MCF 10A (cell line): ENCODE measurements around the gene BRD2. TPM values are rescaled to one million over a fixed set of nuclear protein-coding genes. Genes with fewer than 3 reads are reported as not detected.

Experiments used
- BruUV-seq: library from RNA; stranded (reverse); fragments of 400-500 nt; replicated peaks from 2 replicates; lab custom pipeline; 2021; lab: Mats Ljungman, UMichigan
- CTCF ChIA-PET: fragments of 300-600 bp; sonication (Branson Sonifier 250); formaldehyde crosslinking; extraction: SDS; loops from one replicate; lab custom pipeline; 2021; ENCODE audit warnings: antibody characterized with exemption, inconsistent platforms; lab: Yijun Ruan, JAX
- POLR2A ChIA-PET: fragments of 300-600, 350-650 bp; sonication (Branson Sonifier 250); formaldehyde crosslinking; extraction: SDS; loops from one replicate; lab custom pipeline; 2020; ENCODE audit warnings: antibody characterized with exemption, inconsistent platforms; lab: Yijun Ruan, JAX
- DNase-seq: peaks from one replicate; pipeline ENCODE4 v3.0.0-alpha.2; 2018; ENCODE audit not compliant: unreplicated experiment
- H3K27ac Mint-ChIP-seq: one replicate; pipeline ENCODE4 v1.8.0; 2022; ENCODE audit warnings: mild to moderate bottlenecking, low read depth, mixed read lengths; ENCODE audit not compliant: unreplicated experiment
- H3K27me3 Mint-ChIP-seq: one replicate; pipeline ENCODE4 v1.8.0; 2022; ENCODE audit warnings: mixed read lengths; ENCODE audit not compliant: insufficient read depth, unreplicated experiment
- H3K36me3 Mint-ChIP-seq: one replicate; pipeline ENCODE4 v1.8.0; 2022; ENCODE audit warnings: mild to moderate bottlenecking, moderate library complexity, mixed read lengths; ENCODE audit not compliant: insufficient read depth, unreplicated experiment
- H3K4me1 Mint-ChIP-seq: one replicate; pipeline ENCODE4 v1.8.0; 2022; ENCODE audit warnings: mixed read lengths; ENCODE audit not compliant: insufficient read depth, unreplicated experiment
- H3K4me3 Mint-ChIP-seq: one replicate; pipeline ENCODE4 v1.8.0; 2022; ENCODE audit warnings: mild to moderate bottlenecking, moderate library complexity, mixed read lengths; ENCODE audit not compliant: unreplicated experiment
- H3K9me3 Mint-ChIP-seq: one replicate; pipeline ENCODE4 v1.8.0; 2022; ENCODE audit warnings: mixed read lengths; ENCODE audit not compliant: unreplicated experiment
- intact Hi-C: fragments of 100-400 bp; cut with micrococcal nuclease; formaldehyde crosslinking; loops from 2 replicates; pipeline ENCODE4 v1.14.1; 2022
- total RNA-seq: library from RNA; stranded (reverse); gene quantifications from 2 replicates; pipeline ENCODE4 v1.2.3, GENCODE V29; 2022
- TF ChIP-seq, protein P1 (sequence below): fragments of 200-600 bp; IDR thresholded peaks from one replicate; pipeline ENCODE4 v1.8.0; 2022; ENCODE audit warnings: antibody characterized with exemption, mild to moderate bottlenecking; ENCODE audit not compliant: unreplicated experiment

The BRD2 gene
- total RNA-seq, 1 experiment from 2014 or later, result 223 TPM

DNA sequence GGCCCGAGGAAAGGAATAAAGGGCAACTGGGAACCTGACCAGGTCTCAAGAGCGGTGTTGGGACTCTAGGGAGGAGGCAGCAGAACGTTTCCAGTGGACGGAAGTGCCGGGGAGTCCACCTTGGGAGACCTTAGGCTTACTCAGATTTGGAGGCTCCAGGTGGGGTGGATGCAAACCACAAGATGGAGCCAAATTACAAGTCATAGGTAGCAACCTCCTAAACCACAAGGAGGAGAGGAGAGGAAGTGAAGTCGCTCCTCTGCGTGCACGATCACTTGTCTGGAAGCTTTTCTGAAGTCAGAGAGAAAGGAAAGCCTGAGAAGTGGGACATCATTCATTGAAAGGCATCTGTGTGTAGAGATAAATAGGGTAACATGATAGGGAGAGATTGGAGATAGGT, 31.7 kb downstream of the BRD2 start:
- Mint-ChIP-seq H3K4me1 (no peaks in the 10 kb centered on the region), H3K27me3 (peaks cover 86% of the 10 kb centered on the region), H3K36me3 (no peaks in the 10 kb centered on the region), H3K4me3 (no peak overlapping the region), H3K27ac (no peak overlapping the region), H3K9me3 (no peaks in the 10 kb centered on the region)
- intact Hi-C loops, result no loop called here
- ChIA-PET POLR2A (no interaction called here), CTCF (interaction anchor here (0.6 to 2.0 kb wide), 7 partner anchors 10 to 345 kb away, joined by 3 to 8 read pairs (median 4); no protein-coding TSS in a partner anchor)
- DNase-seq, result peak; percentile 38
- BruUV-seq, result no TSS peak
- TF ChIP-seq, protein P1, sequence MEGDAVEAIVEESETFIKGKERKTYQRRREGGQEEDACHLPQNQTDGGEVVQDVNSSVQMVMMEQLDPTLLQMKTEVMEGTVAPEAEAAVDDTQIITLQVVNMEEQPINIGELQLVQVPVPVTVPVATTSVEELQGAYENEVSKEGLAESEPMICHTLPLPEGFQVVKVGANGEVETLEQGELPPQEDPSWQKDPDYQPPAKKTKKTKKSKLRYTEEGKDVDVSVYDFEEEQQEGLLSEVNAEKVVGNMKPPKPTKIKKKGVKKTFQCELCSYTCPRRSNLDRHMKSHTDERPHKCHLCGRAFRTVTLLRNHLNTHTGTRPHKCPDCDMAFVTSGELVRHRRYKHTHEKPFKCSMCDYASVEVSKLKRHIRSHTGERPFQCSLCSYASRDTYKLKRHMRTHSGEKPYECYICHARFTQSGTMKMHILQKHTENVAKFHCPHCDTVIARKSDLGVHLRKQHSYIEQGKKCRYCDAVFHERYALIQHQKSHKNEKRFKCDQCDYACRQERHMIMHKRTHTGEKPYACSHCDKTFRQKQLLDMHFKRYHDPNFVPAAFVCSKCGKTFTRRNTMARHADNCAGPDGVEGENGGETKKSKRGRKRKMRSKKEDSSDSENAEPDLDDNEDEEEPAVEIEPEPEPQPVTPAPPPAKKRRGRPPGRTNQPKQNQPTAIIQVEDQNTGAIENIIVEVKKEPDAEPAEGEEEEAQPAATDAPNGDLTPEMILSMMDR, result no peak

- Mint-ChIP-seq H3K9me3 (no peaks in the 10 kb centered on the region), H3K36me3 (no peaks in the 10 kb centered on the region), H3K4me3 (no peak overlapping the region), H3K4me1 (no peaks in the 10 kb centered on the region), H3K27ac (no peak overlapping the region), H3K27me3 (peaks cover 87% of the 10 kb centered on the region)
- ChIA-PET CTCF (interaction anchor here (0.6 to 2.0 kb wide), 2 partner anchors 246 to 395 kb away, joined by 4 to 8 read pairs; no protein-coding TSS in a partner anchor), POLR2A (no interaction called here)
- no TSS peak for BruUV-seq
- TF ChIP-seq, protein P1, result no peak
- no peak for DNase-seq
- intact Hi-C loops, result no loop called here
Observed at GRCh38 chr6:33001685-33002084, 33.3 kb downstream of the BRD2 start.

DNA sequence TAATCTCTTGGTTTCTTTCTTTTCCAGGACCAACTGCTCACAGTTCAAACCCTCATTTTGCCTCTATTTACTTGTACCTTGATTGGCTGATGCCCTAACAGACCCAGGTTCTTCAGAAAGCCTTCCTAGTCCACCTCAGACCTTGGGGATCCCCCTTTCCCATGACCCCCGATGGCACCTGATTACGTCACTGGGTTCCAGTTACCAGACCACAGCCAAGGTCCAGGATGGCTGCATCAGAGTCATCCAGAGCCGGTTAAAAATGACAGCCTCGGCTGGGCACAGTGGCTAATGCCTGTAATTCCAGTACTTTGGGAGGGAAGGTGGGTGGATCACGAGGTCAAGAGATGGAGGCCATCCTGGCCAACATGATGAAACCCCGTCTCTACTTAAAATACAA, 36.5 kb downstream of the BRD2 start:
- no peak for DNase-seq
- H3K36me3 Mint-ChIP-seq, result no peaks in the 10 kb centered on the region

DNA sequence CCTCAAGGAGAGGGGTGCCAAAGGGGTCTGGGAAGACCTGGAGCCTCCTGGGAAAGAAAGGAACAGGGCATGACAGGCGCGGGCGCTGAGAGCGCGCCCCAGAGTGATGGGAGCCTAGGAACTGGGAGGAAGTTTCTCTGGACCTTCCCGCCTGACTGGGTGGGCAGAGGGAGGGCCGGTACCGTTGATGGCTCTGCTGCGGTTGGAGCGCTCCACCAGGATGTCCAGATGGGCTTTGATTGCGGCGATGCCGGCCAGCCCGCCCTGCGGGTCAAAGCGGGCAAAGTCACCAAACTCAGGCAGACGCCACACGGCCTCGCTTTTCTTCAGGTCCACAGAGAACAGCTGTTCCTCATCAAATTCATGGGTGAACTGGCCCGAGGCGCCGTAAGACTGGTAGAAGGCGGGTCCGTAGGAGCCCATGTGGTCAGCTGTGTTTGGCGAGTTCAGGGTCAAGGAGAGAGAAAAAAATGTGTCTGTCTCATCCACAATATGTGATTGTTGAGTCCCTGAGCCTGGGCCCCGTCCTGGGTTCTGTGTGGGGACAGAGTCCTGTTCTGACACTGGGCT, 39.5 kb downstream of the BRD2 start:
- H3K27me3 Mint-ChIP-seq, result peaks cover 95% of the 10 kb centered on the region
- BruUV-seq, result no TSS peak
- H3K4me1 Mint-ChIP-seq, result no peaks in the 10 kb centered on the region
- H3K27ac Mint-ChIP-seq, result no peak overlapping the region
- no peaks in the 10 kb centered on the region for H3K9me3 Mint-ChIP-seq
- TF ChIP-seq, protein P1, result no peak
- no peaks in the 10 kb centered on the region for H3K36me3 Mint-ChIP-seq
- ChIA-PET CTCF (interaction anchor here (0.6 to 1.2 kb wide), 3 partner anchors 23 to 170 kb away, joined by 3 to 10 read pairs (median 4); partner anchors contain the start of gene TAP2), POLR2A (no interaction called here)
- intact Hi-C loops, result no loop called here
- H3K4me3 Mint-ChIP-seq, result no peak overlapping the region
- no peak for DNase-seq

More for the DNA sequence above, 36.5 kb downstream of the BRD2 start:
- H3K27ac Mint-ChIP-seq, result no peak overlapping the region
- TF ChIP-seq, protein P1, result no peak
- H3K4me3 Mint-ChIP-seq, result no peak overlapping the region
- intact Hi-C loops, result no loop called here
- H3K27me3 Mint-ChIP-seq, result peaks cover 98% of the 10 kb centered on the region
- CTCF ChIA-PET, result interaction anchor here (0.6 to 2.2 kb wide), 4 partner anchors 11 to 678 kb away, joined by 3 to 6 read pairs (median 4); no protein-coding TSS in a partner anchor
- POLR2A ChIA-PET, result no interaction called here
- no TSS peak for BruUV-seq
- no peaks in the 10 kb centered on the region for H3K4me1 Mint-ChIP-seq
- H3K9me3 Mint-ChIP-seq, result no peaks in the 10 kb centered on the region
